ENCODE results near the gene SHISA5.
"Not testable (repeated sequence)": the region's sequence is repeated elsewhere in the genome, so short reads cannot be mapped to it uniquely, and the experiment has no call there.

SHISA5 gene

GRCh38 chr3:48465237-48465530 lies 38.8 kb downstream of the SHISA5 start:
- H3K27me3 ChIP-seq (ENCODE audit: insufficient read depth, low read length, poor library complexity): no peaks in the 10 kb centered on the region
- peaks cover 24% of the 10 kb centered on the region; the same call in 1 of the 2 replicates for H4K20me1 ChIP-seq (ENCODE audit: insufficient read depth, low read length)
- ATAC-seq (ENCODE audit: insufficient read depth, low read depth): no peak
- no peak for TF ChIP-seq CTCF (IDR thresholded peaks at IDR 0.05; ENCODE audit: borderline replicate concordance, extremely low read depth, low read length, poor library complexity, severe bottlenecking)
- TF ChIP-seq EZH2 (IDR thresholded peaks at IDR 0.05; ENCODE audit: borderline replicate concordance, low read depth, low read length, severe bottlenecking): no peak
- peaks cover 59% of the 10 kb centered on the region for H3K36me3 ChIP-seq (ENCODE audit: insufficient read depth, low read length)
- H3K4me1 ChIP-seq (ENCODE audit: insufficient read depth, low read length): peaks cover 51% of the 10 kb centered on the region
- H2AFZ ChIP-seq (ENCODE audit: low read depth, low read length): no peak overlapping the region
- 0 out of 4 replicates have a peak overlapping the region, but pooled peaks of 1 of the 2 experiments have one; percentile 67 for H3K4me3 ChIP-seq (ENCODE audit: low read depth in 1 of 2, low read length in 2 of 2)
- peaks cover 46% of the 10 kb centered on the region for H3K79me2 ChIP-seq (ENCODE audit: insufficient read depth, low read length)
- H3K9ac ChIP-seq (ENCODE audit: low read depth, low read length): peak overlapping the region; percentile 68
- H3K27ac ChIP-seq (ENCODE audit: low read length): peak overlapping the region; percentile 89
- H3K9me3 ChIP-seq (ENCODE audit: insufficient read depth, low read length, severe bottlenecking): no peaks in the 10 kb centered on the region
- H3K4me2 ChIP-seq (ENCODE audit: insufficient read depth, low read length): peak overlapping the region; percentile 84
- DNase-seq: no peak

- H3K27me3 ChIP-seq (ENCODE audit: insufficient read depth, low read length, poor library complexity): no peaks in the 10 kb centered on the region
- no peak overlapping the region for H3K4me3 ChIP-seq (ENCODE audit: low read depth in 1 of 2, low read length in 2 of 2)
- no peaks in the 10 kb centered on the region for H3K9me3 ChIP-seq (ENCODE audit: insufficient read depth, low read length, severe bottlenecking)
- ATAC-seq (ENCODE audit: insufficient read depth, low read depth) (no peak), DNase-seq (no peak)
- 0 out of 2 replicates have a peak overlapping the region, but pooled peaks have one; percentile 68 for H3K9ac ChIP-seq (ENCODE audit: low read depth, low read length)
- H3K79me2 ChIP-seq (ENCODE audit: insufficient read depth, low read length): peaks cover 41% of the 10 kb centered on the region
- H3K4me2 ChIP-seq (ENCODE audit: insufficient read depth, low read length): no peak overlapping the region
- TF ChIP-seq CTCF (IDR thresholded peaks at IDR 0.05; ENCODE audit: borderline replicate concordance, extremely low read depth, low read length, poor library complexity, severe bottlenecking): no peak
- no peak for TF ChIP-seq EZH2 (IDR thresholded peaks at IDR 0.05; ENCODE audit: borderline replicate concordance, low read depth, low read length, severe bottlenecking)
- peaks cover 59% of the 10 kb centered on the region for H3K36me3 ChIP-seq (ENCODE audit: insufficient read depth, low read length)
- no peak overlapping the region for H2AFZ ChIP-seq (ENCODE audit: low read depth, low read length)
- H3K4me1 ChIP-seq (ENCODE audit: insufficient read depth, low read length): peaks cover 47% of the 10 kb centered on the region
- H3K27ac ChIP-seq (ENCODE audit: low read length): no peak overlapping the region
- peaks cover 20% of the 10 kb centered on the region; the same call in 1 of the 2 replicates for H4K20me1 ChIP-seq (ENCODE audit: insufficient read depth, low read length)
Measured at GRCh38 chr3:48464713-48465221, 39.2 kb downstream of the SHISA5 start.

- ATAC-seq (ENCODE audit: insufficient read depth, low read depth): no peak
- Histone ChIP-seq H3K4me1 (ENCODE audit: insufficient read depth, low read length) (peaks cover 37% of the 10 kb centered on the region), H3K79me2 (ENCODE audit: insufficient read depth, low read length) (peaks cover 31% of the 10 kb centered on the region), H3K36me3 (ENCODE audit: insufficient read depth, low read length) (peaks cover 59% of the 10 kb centered on the region), H3K4me2 (ENCODE audit: insufficient read depth, low read length) (no peak overlapping the region), H3K9ac (ENCODE audit: low read depth, low read length) (no peak overlapping the region), H3K27me3 (ENCODE audit: insufficient read depth, low read length, poor library complexity) (no peaks in the 10 kb centered on the region), H3K4me3 (ENCODE audit: low read depth in 1 of 2, low read length in 2 of 2) (no peak overlapping the region), H3K9me3 (ENCODE audit: insufficient read depth, low read length, severe bottlenecking) (no peaks in the 10 kb centered on the region), H4K20me1 (ENCODE audit: insufficient read depth, low read length) (peaks cover 14% of the 10 kb centered on the region; the same call in 1 of the 2 replicates), H3K27ac (ENCODE audit: low read length) (no peak overlapping the region), H2AFZ (ENCODE audit: low read depth, low read length) (no peak overlapping the region)
- DNase-seq: no peak
- TF ChIP-seq EZH2 (IDR thresholded peaks at IDR 0.05; ENCODE audit: borderline replicate concordance, low read depth, low read length, severe bottlenecking) (no peak), CTCF (IDR thresholded peaks at IDR 0.05; ENCODE audit: borderline replicate concordance, extremely low read depth, low read length, poor library complexity, severe bottlenecking) (no peak)
Measured at GRCh38 chr3:48463703-48464102, 40.3 kb downstream of the SHISA5 start.

- ATAC-seq (ENCODE audit: insufficient read depth, low read depth); H3K4me2 ChIP-seq (ENCODE audit: insufficient read depth, low read length); H3K27me3 ChIP-seq (ENCODE audit: insufficient read depth, low read length, poor library complexity); H3K9me3 ChIP-seq (ENCODE audit: insufficient read depth, low read length, severe bottlenecking); H3K27ac ChIP-seq (ENCODE audit: low read length); DNase-seq; H2AFZ ChIP-seq (ENCODE audit: low read depth, low read length); H4K20me1 ChIP-seq (ENCODE audit: insufficient read depth, low read length); H3K9ac ChIP-seq (ENCODE audit: low read depth, low read length); H3K4me3 ChIP-seq (ENCODE audit: low read depth in 1 of 2, low read length in 2 of 2): not testable (repeated sequence)
- Histone ChIP-seq H3K4me1 (ENCODE audit: insufficient read depth, low read length) (peaks cover 17% of the 10 kb centered on the region), H3K36me3 (ENCODE audit: insufficient read depth, low read length) (peaks cover 51% of the 10 kb centered on the region), H3K79me2 (ENCODE audit: insufficient read depth, low read length) (peaks cover 11% of the 10 kb centered on the region)
Measured at GRCh38 chr3:48461767-48462166, 42.2 kb downstream of the SHISA5 start.
